Cerebellar cortex (tissue), 1 donor: ENCODE measurements around the gene TNNT2.

Source experiments
- DNase-seq: peaks from one replicate; pipeline ENCODE4 v3.0.0-alpha.2; 2015; ENCODE audit warnings: low spot score

The TNNT2 gene

GRCh38 chr1:201377611-201378092 is at the start of gene TNNT2:
TSS of gene TNNT2 (minus strand) at chr1:201377680. CDS start at chr1:201373254, 4,426 bp downstream.
- no peak for DNase-seq

DNA sequence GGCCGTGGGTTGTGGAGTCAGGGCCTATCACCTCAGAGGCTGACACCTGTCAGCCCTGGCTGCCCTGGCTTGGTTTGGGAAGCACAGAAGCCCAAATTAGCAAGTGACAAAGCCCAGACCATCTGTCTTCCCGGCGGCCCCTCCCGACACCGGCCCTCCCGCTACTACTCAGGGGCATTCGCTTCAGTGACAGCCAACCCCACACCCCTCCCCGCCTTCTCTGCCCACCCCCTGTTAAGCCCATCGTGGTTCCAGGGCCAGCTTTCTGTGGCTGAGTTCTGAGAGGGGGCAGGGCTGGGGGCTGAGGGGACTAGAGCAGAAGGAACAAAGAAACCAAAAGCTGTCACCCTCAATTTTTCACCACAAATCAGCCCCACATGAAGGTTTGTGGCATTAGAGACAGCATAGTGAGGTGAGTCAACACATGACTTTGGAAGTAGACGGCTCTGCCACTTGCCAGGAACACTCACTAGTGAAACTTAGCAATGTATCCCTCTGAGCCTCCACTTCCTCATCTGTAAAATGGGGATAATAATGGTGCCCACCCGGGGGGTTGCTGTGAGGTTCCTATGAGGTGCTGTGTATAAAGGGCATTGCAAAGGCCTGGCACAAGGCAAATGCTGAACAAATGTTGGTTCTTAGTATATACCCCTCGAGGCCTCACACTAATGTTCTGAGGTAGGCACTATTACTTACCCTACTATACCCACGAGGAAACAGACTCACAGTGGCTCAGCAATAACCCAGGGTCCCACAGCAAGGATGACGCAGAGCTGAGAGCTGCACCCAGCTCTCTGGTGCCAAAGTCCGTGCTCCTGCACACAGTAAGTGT is 49.2 kb upstream of the TNNT2 start:
- DNase-seq = peak; percentile 93

- DNase-seq = no peak
Observed at GRCh38 chr1:201424146-201424545, 46.7 kb upstream of the TNNT2 start.

DNA sequence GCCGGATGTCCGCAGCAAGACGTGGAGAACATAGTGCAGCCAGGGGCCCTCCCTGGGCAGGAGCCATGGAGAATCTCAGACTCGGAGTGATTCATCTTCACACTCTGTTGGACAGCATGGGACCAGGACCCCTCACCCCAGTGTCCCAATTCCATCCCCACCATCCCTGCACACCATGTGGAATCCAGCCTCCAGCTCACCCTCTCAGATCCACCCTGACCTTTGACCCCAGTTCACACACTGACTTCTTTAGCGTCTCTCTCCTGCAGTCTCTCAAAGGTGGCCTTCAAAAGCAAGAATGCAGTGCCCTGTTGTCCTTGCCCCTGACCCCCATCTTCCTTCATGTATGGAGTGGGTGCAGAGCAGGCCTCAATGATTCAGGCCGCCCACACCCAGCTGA is 46.2 kb upstream of the TNNT2 start:
- DNase-seq = no peak

GRCh38 chr1:201422436-201423030 is 45.1 kb upstream of the TNNT2 start:
- DNase-seq = no peak

GRCh38 chr1:201422026-201422425 is 44.5 kb upstream of the TNNT2 start:
- DNase-seq = no peak

GRCh38 chr1:201421041-201421440 is 43.6 kb upstream of the TNNT2 start:
- DNase-seq = no peak

DNA sequence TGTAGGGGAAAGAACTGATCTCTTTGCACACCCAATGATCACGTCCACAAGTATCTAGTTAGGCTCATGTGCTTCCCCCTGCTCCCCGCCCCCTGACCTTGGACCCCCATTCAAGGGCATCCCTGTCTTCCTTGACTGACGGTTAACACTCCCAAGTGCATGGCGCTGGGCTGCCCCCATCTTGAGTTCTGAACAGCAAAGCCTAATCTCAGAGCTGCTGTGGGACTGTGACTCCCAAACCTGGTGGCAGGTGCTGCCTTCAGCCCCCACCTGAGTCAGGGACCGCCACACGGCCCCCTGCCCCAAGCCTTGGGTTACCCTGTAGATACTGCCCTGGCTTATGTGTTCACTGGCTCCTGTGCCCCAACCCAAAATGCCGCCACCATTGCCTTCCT is 43.1 kb upstream of the TNNT2 start:
- DNase-seq = no peak

DNA sequence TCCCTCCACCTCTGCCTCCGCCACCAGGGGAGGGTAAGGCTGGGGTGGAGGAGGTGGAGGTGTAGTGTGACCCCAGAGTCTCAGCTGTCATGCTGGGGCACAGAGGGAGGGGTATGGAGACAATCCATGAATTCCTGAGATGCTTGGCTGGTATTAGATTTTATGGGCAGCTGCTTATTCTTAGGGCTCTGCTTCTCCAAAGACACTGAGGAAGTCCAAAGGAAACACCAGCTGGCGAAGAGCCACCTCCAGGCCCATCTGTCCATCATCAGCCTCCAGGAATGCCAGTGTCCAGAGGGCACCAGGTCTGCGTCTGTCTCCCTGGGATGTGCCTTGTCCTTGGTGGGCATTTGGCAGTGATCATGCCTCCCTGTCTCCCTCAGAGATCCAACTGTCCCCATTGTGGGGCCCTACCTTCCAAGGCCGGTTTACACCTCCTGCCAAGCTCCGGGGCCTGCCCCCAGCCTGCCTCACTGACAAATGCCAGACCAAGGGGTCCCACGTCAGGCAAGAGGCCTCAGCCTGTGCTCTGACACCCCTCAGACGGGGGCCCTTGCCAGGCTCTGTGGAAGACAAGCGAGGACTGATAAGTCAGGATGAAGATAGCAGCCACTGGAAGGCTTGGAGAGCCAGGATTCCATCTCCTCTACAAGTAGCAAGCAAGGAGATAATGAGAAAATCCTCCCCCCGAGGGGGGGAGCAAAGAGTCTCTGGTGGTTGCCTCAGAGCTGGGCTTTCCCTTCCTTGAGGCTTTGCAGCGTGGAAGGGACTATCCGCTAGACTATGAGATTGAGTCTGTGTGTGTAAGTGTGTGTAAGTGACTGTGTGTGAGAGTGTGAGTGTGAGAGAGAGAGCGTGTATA is 42.5 kb upstream of the TNNT2 start:
- no peak for DNase-seq

DNA sequence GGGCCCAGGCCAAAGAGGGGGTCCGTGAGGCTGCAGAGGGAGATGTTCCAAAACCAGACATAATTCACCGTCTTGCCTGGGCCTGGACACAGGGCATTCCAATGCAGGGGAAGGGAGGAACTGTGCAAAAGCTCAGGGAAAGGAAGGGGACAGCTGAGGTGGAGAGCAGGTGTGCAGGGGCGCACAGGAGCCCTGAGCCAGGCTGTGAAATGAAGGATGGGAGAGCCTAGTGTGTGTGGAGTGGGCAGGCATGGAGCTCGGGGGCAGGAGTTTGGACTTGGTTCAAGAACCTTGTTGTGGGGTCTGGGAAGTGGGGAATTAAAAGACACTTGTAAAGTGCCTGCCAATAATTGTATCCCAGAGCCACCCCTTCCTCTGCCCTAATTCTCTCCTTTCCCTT is 41.8 kb upstream of the TNNT2 start:
- DNase-seq = no peak

GRCh38 chr1:201418461-201418860 is 41.0 kb upstream of the TNNT2 start:
- DNase-seq = peak; percentile 52

- DNase-seq = no peak
Observed at GRCh38 chr1:201414051-201414738, 36.7 kb upstream of the TNNT2 start.

GRCh38 chr1:201411292-201411691 is 33.8 kb upstream of the TNNT2 start:
- no peak for DNase-seq

- DNase-seq = no peak
Observed at GRCh38 chr1:201409440-201409839, 32.0 kb upstream of the TNNT2 start.

- DNase-seq = no peak
Observed at GRCh38 chr1:201408834-201409200, 31.3 kb upstream of the TNNT2 start.

DNA sequence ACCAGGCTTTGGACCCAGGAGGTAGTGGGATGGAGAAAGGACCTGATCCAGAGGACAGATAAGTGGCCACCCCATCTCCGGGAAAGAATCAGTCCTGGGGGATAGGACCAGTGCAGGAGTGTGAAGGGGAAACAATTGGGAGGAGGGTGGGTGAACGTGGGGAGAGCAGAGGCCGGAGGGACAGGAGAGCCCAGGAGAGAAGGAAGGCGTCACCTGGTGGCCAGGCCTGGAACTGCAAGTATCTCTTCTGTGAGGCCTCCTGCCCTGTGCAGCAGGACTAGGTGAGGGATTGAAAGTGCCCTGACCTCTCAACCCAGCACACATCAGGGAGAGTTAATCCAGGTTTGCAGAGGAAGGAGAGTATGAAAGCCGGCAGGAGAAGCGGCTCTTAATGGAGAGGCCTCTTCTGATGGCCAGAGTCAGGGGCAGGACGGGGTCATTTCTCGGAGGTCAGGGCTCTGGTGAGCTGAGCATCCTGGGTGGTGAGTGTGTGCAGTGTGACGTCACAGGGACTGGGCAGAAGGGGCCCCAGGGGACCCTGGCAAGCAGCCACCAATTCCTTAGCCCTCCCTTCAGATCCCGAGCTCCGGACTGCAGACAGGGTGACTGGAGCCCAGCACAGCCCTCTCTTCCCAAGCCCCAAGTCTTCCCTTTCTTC is 30.8 kb upstream of the TNNT2 start:
- peak; percentile 71 for DNase-seq

DNA sequence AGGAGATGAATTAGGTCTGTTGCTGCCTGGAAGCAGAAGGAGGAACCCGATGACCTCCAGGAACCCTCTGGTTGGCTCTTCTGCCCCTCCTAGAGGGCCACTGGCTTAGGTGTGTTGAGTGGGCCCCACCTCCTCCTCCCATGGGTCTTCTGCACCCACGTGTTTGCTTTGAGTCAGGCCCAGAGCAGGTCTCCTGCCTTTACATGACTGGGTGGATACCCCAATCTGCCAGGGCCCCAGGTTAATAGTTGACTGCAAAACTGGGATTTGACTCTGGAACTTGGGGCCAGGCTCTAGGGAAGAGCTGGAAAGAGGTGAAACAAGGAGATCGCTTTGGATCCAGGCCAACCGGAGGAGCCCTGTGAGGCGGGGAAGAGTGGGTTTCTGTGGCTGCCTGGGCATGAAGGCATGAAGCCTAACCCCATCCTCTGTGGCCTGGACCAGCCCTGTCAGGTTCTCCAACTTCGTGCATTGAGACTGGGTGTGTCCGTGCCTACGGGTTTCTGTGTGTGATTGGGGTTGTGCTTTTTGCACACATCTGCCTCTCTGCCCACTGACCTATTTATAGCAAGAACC is 29.4 kb upstream of the TNNT2 start:
- DNase-seq = no peak

DNA sequence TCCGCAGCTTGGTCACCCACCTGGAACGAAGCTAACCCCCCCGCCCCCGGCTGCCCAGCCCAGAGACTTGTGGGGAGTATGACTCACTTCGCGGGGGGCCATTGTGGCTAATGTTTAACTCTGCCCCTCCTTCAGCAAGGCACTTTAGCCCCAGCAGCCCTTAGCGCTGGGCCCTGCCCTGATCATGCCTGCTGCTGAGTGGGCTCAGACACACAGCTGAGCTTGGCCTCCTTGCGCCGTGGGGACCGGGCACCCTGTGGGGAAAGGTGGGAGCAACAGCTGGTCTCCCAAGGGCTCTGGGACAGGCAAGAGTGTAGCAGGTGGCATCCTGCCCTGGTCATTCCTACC is 28.0 kb upstream of the TNNT2 start:
- DNase-seq = no peak

DNA sequence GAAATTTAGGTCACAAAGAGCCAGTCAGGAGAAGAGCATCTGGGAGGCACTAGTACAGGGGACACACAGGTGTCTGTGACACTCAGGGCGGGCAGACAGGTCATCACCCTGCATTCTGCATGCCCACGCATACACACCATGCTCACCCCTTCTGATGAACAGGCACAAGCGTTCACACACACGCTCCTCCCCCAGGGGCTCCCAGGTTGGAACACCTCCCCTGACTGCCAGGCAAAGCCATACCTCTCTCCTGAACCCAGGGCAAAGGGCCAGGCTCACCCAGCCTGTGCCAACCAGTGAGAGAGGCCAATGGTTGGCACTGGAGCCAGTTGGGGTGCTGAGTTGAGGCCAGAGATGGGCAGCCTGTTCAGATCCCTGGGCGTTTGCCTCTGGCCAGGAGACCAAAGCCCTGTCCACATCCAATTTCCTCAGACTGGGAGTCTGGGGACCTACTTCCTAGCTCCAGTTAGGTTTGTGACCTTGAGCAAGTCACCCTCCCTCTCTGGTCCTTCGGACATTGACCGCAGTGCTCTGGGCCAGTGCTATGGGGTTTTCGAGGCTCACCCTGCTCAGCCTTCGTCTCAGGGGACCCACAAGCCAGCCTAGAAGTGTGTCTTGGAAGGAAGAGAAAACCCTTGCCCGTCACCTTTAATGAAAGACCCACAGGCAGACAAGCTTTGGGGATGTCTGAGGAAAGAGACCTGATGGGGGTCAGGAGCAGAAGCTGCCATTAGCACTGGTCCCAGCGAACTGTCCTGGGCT is 27.4 kb upstream of the TNNT2 start:
- DNase-seq = no peak

GRCh38 chr1:201404055-201404454 is 26.6 kb upstream of the TNNT2 start:
- DNase-seq = no peak

DNA sequence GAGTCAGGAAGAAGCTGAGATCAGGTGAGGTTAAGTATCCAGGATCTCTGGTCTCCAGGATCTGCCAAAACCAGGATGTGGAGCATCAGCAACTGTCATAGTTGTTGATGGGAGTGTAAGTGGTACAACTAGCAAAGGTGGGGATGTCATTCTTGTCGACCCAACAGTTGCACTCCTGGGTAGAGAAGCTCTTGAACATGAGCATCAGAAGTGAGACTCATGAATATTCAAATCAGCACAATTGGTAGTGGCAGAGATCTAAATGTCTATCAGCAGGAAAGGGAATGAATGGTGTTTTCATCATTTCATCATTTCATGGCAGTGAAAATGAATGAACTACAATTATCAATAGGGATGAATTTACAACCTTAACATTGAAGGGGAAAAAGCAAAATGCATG is 25.9 kb upstream of the TNNT2 start:
- DNase-seq = no peak
